Measurements from ENCODE around the gene NPB. TPM values are rescaled to one million over a fixed set of nuclear protein-coding genes. Genes with fewer than 3 reads are reported as not detected.

Gene NPB
- polyA plus RNA-seq, 1 donor from 2014 or later: 1.3 TPM

- H3F3A ChIP-seq (ENCODE audit: insufficient read depth, low read length, poor library complexity, severe bottlenecking): no peaks in the 10 kb centered on the region
- H3K36me3 ChIP-seq (ENCODE audit: insufficient read depth, low read length): no peaks in the 10 kb centered on the region
- H3K27ac ChIP-seq (ENCODE audit: low read length): no peak overlapping the region
- H3K4me2 ChIP-seq (ENCODE audit: low read length): no peak overlapping the region
- no peak overlapping the region for H2AFZ ChIP-seq (ENCODE audit: low read depth, low read length)
- no peak for TF ChIP-seq POLR2AphosphoS5 (IDR thresholded peaks at IDR 0.05)
- TF ChIP-seq EP300 (conservative IDR thresholded peaks at IDR 0.05; ENCODE audit: poor library complexity, severe bottlenecking): no peak
- no peak for TF ChIP-seq MXI1 (conservative IDR thresholded peaks at IDR 0.05; ENCODE audit: poor library complexity, severe bottlenecking)
- H3K9ac ChIP-seq (ENCODE audit: low read length): no peak overlapping the region
- no peaks in the 10 kb centered on the region for H3K27me3 ChIP-seq (ENCODE audit: insufficient read depth, low read depth, low read length)
- H3K9me3 ChIP-seq (ENCODE audit: low read length): no peaks in the 10 kb centered on the region
- H3K79me2 ChIP-seq (replicated peaks; ENCODE audit: insufficient read depth, low read length): no peaks in the 10 kb centered on the region
- H4K20me1 ChIP-seq (ENCODE audit: insufficient read depth): no peaks in the 10 kb centered on the region
- H3K9me2 ChIP-seq (ENCODE audit: insufficient read depth, low read length): no peaks in the 10 kb centered on the region
- H3K4me3 ChIP-seq (ENCODE audit: low read length): no peak overlapping the region
Measured at GRCh38 chr17:81933178-81933699, 31.2 kb downstream of the NPB start.

GRCh38 chr17:81934098-81934757, 32.2 kb downstream of the NPB start:
- no peak overlapping the region for H3K27ac ChIP-seq (ENCODE audit: low read length)
- H3K36me3 ChIP-seq (ENCODE audit: insufficient read depth, low read length): no peaks in the 10 kb centered on the region
- H3K4me3 ChIP-seq (ENCODE audit: low read length): no peak overlapping the region
- H2AFZ ChIP-seq (ENCODE audit: low read depth, low read length): no peak overlapping the region
- no peak overlapping the region for H3K9ac ChIP-seq (ENCODE audit: low read length)
- H3K79me2 ChIP-seq (replicated peaks; ENCODE audit: insufficient read depth, low read length): no peaks in the 10 kb centered on the region
- no peaks in the 10 kb centered on the region for H4K20me1 ChIP-seq (ENCODE audit: insufficient read depth)
- H3K4me2 ChIP-seq (ENCODE audit: low read length): no peak overlapping the region
- H3F3A ChIP-seq (ENCODE audit: insufficient read depth, low read length, poor library complexity, severe bottlenecking): no peaks in the 10 kb centered on the region
- no peaks in the 10 kb centered on the region for H3K27me3 ChIP-seq (ENCODE audit: insufficient read depth, low read depth, low read length)
- no peaks in the 10 kb centered on the region for H3K9me3 ChIP-seq (ENCODE audit: low read length)
- no peak for TF ChIP-seq POLR2AphosphoS5 (IDR thresholded peaks at IDR 0.05)
- no peak for TF ChIP-seq CTCF (IDR thresholded peaks at IDR 0.05; ENCODE audit: poor library complexity, severe bottlenecking)
- no peak for TF ChIP-seq TAF1 (IDR thresholded peaks at IDR 0.05; ENCODE audit: low read depth)
- no peak for TF ChIP-seq EP300 (conservative IDR thresholded peaks at IDR 0.05; ENCODE audit: poor library complexity, severe bottlenecking)
- TF ChIP-seq MXI1 (conservative IDR thresholded peaks at IDR 0.05; ENCODE audit: poor library complexity, severe bottlenecking): no peak
- H3K9me2 ChIP-seq (ENCODE audit: insufficient read depth, low read length): no peaks in the 10 kb centered on the region

GRCh38 chr17:81934850-81935708, 33.0 kb downstream of the NPB start:
- Histone ChIP-seq H3K9ac (ENCODE audit: low read length) (no peak overlapping the region), H3K27ac (ENCODE audit: low read length) (no peak overlapping the region), H3K9me3 (ENCODE audit: low read length) (no peaks in the 10 kb centered on the region), H3K4me3 (ENCODE audit: low read length) (no peak overlapping the region), H3K9me2 (ENCODE audit: insufficient read depth, low read length) (no peaks in the 10 kb centered on the region), H3K27me3 (ENCODE audit: insufficient read depth, low read depth, low read length) (no peaks in the 10 kb centered on the region), H3K36me3 (ENCODE audit: insufficient read depth, low read length) (no peaks in the 10 kb centered on the region), H4K20me1 (ENCODE audit: insufficient read depth) (no peaks in the 10 kb centered on the region), H3K79me2 (replicated peaks; ENCODE audit: insufficient read depth, low read length) (no peaks in the 10 kb centered on the region), H3F3A (ENCODE audit: insufficient read depth, low read length, poor library complexity, severe bottlenecking) (no peaks in the 10 kb centered on the region), H2AFZ (ENCODE audit: low read depth, low read length) (no peak overlapping the region), H3K4me2 (ENCODE audit: low read length) (no peak overlapping the region)
- no peak for TF ChIP-seq REST (IDR thresholded peaks at IDR 0.05; ENCODE audit: borderline replicate concordance)
